PFSK-1 (cell line): ENCODE results near the gene BIRC5.

Experiments used
- FOXP2 ChIP-seq: optimal IDR thresholded peaks from 2 replicates; pipeline ENCODE3; 2011; ENCODE audit warnings: borderline replicate concordance, control low read depth, inconsistent platforms; ENCODE audit not compliant: insufficient read depth; ENCODE audit errors: extremely low read length, extremely low read depth
- POLR2AphosphoS5 ChIP-seq: IDR thresholded peaks from 2 replicates; pipeline ENCODE4 v1.6.1; 2012; ENCODE audit warnings: low read depth, mild to moderate bottlenecking, control low read depth, low read length, moderate library complexity
- REST ChIP-seq, 2 experiments: IDR thresholded peaks; 2 replicates each; pipeline versions ENCODE4 v1.6.1 to v1.8.0; 2011 to 2012; ENCODE audit warnings: low read depth in 2 of 2, low read length in 2 of 2, control low read depth in 1 of 2, inconsistent platforms in 1 of 2, mild to moderate bottlenecking in 1 of 2, moderate library complexity in 1 of 2; ENCODE audit not compliant: insufficient read depth in 1 of 2
- SIN3A ChIP-seq: IDR thresholded peaks from 2 replicates; pipeline ENCODE4 v1.6.1; 2012; ENCODE audit warnings: mild to moderate bottlenecking, low read length, moderate library complexity, borderline replicate concordance; ENCODE audit not compliant: insufficient read depth
- TAF1 ChIP-seq: IDR thresholded peaks from 2 replicates; pipeline ENCODE4 v1.6.1; 2012; ENCODE audit warnings: low read length, control low read depth, borderline replicate concordance; ENCODE audit not compliant: insufficient read depth

The BIRC5 gene

GRCh38 chr17:78241277-78242023 lies 27.4 kb downstream of the BIRC5 start:
- TF ChIP-seq SIN3A (no peak), POLR2AphosphoS5 (no peak), REST (IDR thresholded peaks at IDR 0.05; ENCODE audit: insufficient read depth in 1 of 2, low read depth in 2 of 2, low read length in 2 of 2) (no peak)

GRCh38 chr17:78242024-78242742 lies 28.1 kb downstream of the BIRC5 start:
- TF ChIP-seq TAF1 (no peak), REST (IDR thresholded peaks at IDR 0.05; ENCODE audit: insufficient read depth in 1 of 2, low read depth in 2 of 2, low read length in 2 of 2) (no peak)

GRCh38 chr17:78247304-78247703 lies 33.3 kb downstream of the BIRC5 start:
- TF ChIP-seq SIN3A, result no peak
- no peak for TF ChIP-seq REST (IDR thresholded peaks at IDR 0.05; ENCODE audit: insufficient read depth in 1 of 2, low read depth in 2 of 2, low read length in 2 of 2)
- TF ChIP-seq TAF1, result no peak
- no peak for TF ChIP-seq FOXP2

- TF ChIP-seq TAF1 (no peak), SIN3A (no peak), FOXP2 (no peak), REST (IDR thresholded peaks at IDR 0.05; ENCODE audit: insufficient read depth in 1 of 2, low read depth in 2 of 2, low read length in 2 of 2) (no peak), POLR2AphosphoS5 (no peak)
Observed at GRCh38 chr17:78248051-78248914, 34.2 kb downstream of the BIRC5 start.
